HEK293 (cell line): ENCODE measurements around the gene FHL2.

Experiments used
- CTCF ChIA-PET: fragments of 350-600 bp; formaldehyde crosslinking; extraction: SDS; loops from one replicate; lab custom pipeline; 2021; ENCODE audit warnings: antibody characterized with exemption; lab: Yijun Ruan, JAX
- POLR2A ChIA-PET: fragments of 300-600 bp; formaldehyde crosslinking; extraction: SDS; loops from one replicate; lab custom pipeline; 2020; ENCODE audit warnings: antibody characterized with exemption, inconsistent platforms; lab: Yijun Ruan, JAX
- H3K27ac ChIP-seq: fragments of 200-500 bp; sonication (Bioruptor generic); 2 replicates; pipeline ENCODE4 v1.5.1; 2014; ENCODE audit warnings: low read depth, low read length, control low read depth, inconsistent platforms; ENCODE audit errors: extremely low read depth
- H3K36me3 ChIP-seq, 2 experiments: fragments of 200-500 bp in 1 of 2; sonication (Bioruptor generic) in 1 of 2; 1 replicate in 1 of 2; 2 replicates in 1 of 2; pipeline ENCODE4 v1.5.1; 2014 to 2017; ENCODE audit warnings: inconsistent platforms in 2 of 2, low read length in 2 of 2; ENCODE audit not compliant: control insufficient read depth in 2 of 2, insufficient read depth in 1 of 2
- H3K4me1 ChIP-seq: fragments of 200-500 bp; sonication (Bioruptor generic); 2 replicates; pipeline ENCODE4 v1.5.1; 2014; ENCODE audit warnings: mild to moderate bottlenecking, low read length, inconsistent platforms; ENCODE audit not compliant: control insufficient read depth, insufficient read depth
- H3K4me3 ChIP-seq: 2 replicates; pipeline ENCODE4 v1.5.1; 2011; ENCODE audit warnings: low read depth, mild to moderate bottlenecking, control low read depth, low read length, moderate library complexity
- H3K9me3 ChIP-seq: fragments of 200-500 bp; sonication (Bioruptor generic); 2 replicates; pipeline ENCODE4 v1.5.1; 2014; ENCODE audit warnings: low read depth, low read length, inconsistent platforms; ENCODE audit not compliant: control insufficient read depth, insufficient read depth
- HOXD13 ChIP-seq: sonication (generic); formaldehyde crosslinking; IDR thresholded peaks from 2 replicates; pipeline ENCODE4 v1.8.0; 2022; ENCODE audit warnings: missing genetic modification reagents, borderline replicate concordance
- ZBTB48 ChIP-seq: fragments of 450-650 bp; formaldehyde crosslinking; IDR thresholded peaks from 2 replicates; pipeline ENCODE4 v1.5.1; 2016; ENCODE audit warnings: missing biosample characterization, missing genetic modification characterization
- ZNF138 ChIP-seq: fragments of 450-650 bp; formaldehyde crosslinking; IDR thresholded peaks from 2 replicates; pipeline ENCODE4 v1.5.1; 2016; ENCODE audit warnings: missing biosample characterization, missing genetic modification characterization, borderline replicate concordance
- ZNF155 ChIP-seq: fragments of 450-650 bp; formaldehyde crosslinking; IDR thresholded peaks from 2 replicates; pipeline ENCODE4 v1.5.1; 2016; ENCODE audit warnings: missing biosample characterization, missing genetic modification characterization
- ZNF169 ChIP-seq: fragments of 450-650 bp; formaldehyde crosslinking; IDR thresholded peaks from 2 replicates; pipeline ENCODE4 v1.5.1; 2016; ENCODE audit warnings: missing biosample characterization, missing genetic modification characterization
- ZNF2 ChIP-seq: fragments of 450-650 bp; formaldehyde crosslinking; IDR thresholded peaks from 2 replicates; pipeline ENCODE4 v1.5.1; 2016; ENCODE audit warnings: missing biosample characterization, missing genetic modification characterization
- ZNF221 ChIP-seq: fragments of 450-650 bp; formaldehyde crosslinking; IDR thresholded peaks from 2 replicates; pipeline ENCODE4 v1.5.1; 2017; ENCODE audit warnings: missing biosample characterization, missing genetic modification characterization, borderline replicate concordance
- ZNF239 ChIP-seq: fragments of 450-650 bp; formaldehyde crosslinking; IDR thresholded peaks from 2 replicates; pipeline ENCODE4 v1.5.1; 2016; ENCODE audit warnings: missing biosample characterization, missing genetic modification characterization
- ZNF266 ChIP-seq: fragments of 450-650 bp; formaldehyde crosslinking; IDR thresholded peaks from 2 replicates; pipeline ENCODE4 v1.5.1; 2016; ENCODE audit warnings: missing biosample characterization, missing genetic modification characterization, low read depth
- ZNF274 ChIP-seq, 2 experiments: fragments of 200-500 bp in 1 of 2; fragments of 450-650 bp in 1 of 2; sonication (Bioruptor generic) in 1 of 2; formaldehyde crosslinking in 1 of 2; IDR thresholded peaks; 2 replicates each; pipeline versions ENCODE4 v1.5.1 to v1.6.1; 2014 to 2016; ENCODE audit warnings: borderline replicate concordance in 1 of 2, inconsistent platforms in 1 of 2, low read length in 1 of 2, missing biosample characterization in 1 of 2, missing genetic modification characterization in 1 of 2
- ZNF571 ChIP-seq: fragments of 450-650 bp; formaldehyde crosslinking; IDR thresholded peaks from 2 replicates; pipeline ENCODE4 v1.5.0; 2017; ENCODE audit warnings: missing biosample characterization, missing genetic modification characterization
- ZNF621 ChIP-seq: fragments of 450-650 bp; formaldehyde crosslinking; IDR thresholded peaks from 2 replicates; pipeline ENCODE4 v1.5.1; 2017; ENCODE audit warnings: missing biosample characterization, missing genetic modification characterization
- ZNF654 ChIP-seq: fragments of 450-650 bp; formaldehyde crosslinking; IDR thresholded peaks from 2 replicates; pipeline ENCODE4 v1.5.1; 2016; ENCODE audit warnings: low read depth, missing biosample characterization, missing genetic modification characterization
- ZNF660 ChIP-seq: fragments of 450-650 bp; IDR thresholded peaks from 2 replicates; pipeline ENCODE4 v1.5.1; 2018; ENCODE audit warnings: missing biosample characterization, mild to moderate bottlenecking, missing genetic modification characterization
- ZNF677 ChIP-seq: fragments of 450-650 bp; IDR thresholded peaks from 2 replicates; pipeline ENCODE4 v1.5.0; 2018; ENCODE audit warnings: missing biosample characterization, mild to moderate bottlenecking, missing genetic modification characterization, moderate library complexity
- TF ChIP-seq, protein P1 (sequence below): fragments of 450-650 bp; formaldehyde crosslinking; IDR thresholded peaks from 2 replicates; pipeline ENCODE4 v1.5.1; 2016; ENCODE audit warnings: missing biosample characterization, missing genetic modification characterization, borderline replicate concordance
- TF ChIP-seq, protein P2 (sequence below): fragments of 450-650 bp; formaldehyde crosslinking; IDR thresholded peaks from 2 replicates; pipeline ENCODE4 v1.5.1; 2016; ENCODE audit warnings: missing biosample characterization, missing genetic modification characterization
- TF ChIP-seq, protein P3 (sequence below): fragments of 450-650 bp; formaldehyde crosslinking; IDR thresholded peaks from 2 replicates; pipeline ENCODE4 v1.5.1; 2017; ENCODE audit warnings: missing biosample characterization, mild to moderate bottlenecking, missing genetic modification characterization, moderate library complexity
- TF ChIP-seq, protein P4 (sequence below): fragments of 450-650 bp; formaldehyde crosslinking; IDR thresholded peaks from 2 replicates; pipeline ENCODE4 v1.5.1; 2017; ENCODE audit warnings: missing biosample characterization, missing genetic modification characterization
- TF ChIP-seq, protein P5 (sequence below): fragments of 450-650 bp; formaldehyde crosslinking; IDR thresholded peaks from 2 replicates; pipeline ENCODE4 v1.5.1; 2016; ENCODE audit warnings: missing biosample characterization, missing genetic modification characterization

Gene FHL2

DNA sequence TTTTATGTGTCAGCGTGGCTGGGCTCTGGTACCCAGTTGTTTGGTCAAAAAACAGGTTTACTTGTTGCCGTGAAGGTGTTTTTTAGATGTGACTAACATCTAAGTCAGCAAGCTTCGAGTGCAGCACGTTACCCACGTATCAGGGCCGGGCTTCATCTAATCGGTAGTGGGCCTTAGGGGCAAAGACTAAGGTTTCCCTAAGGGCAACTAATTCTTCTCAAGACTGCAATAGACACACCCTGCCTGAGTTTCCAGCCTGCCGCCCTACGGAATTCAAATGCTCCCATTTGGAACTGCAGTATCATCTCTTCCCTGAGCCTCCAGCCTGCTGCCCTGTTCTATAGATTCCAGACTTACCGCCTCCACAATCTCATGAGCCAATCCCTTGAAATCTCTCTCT lies 27.7 kb downstream of the FHL2 start:
- CTCF ChIA-PET, result interaction anchor here (0.7 to 0.9 kb wide), 3 partner anchors 31 to 148 kb away, joined by 3 to 4 read pairs (median 3); no protein-coding TSS in a partner anchor
- H3K36me3 ChIP-seq, result peaks cover 6 to 76% of the 10 kb centered on the region in 2 experiments

DNA sequence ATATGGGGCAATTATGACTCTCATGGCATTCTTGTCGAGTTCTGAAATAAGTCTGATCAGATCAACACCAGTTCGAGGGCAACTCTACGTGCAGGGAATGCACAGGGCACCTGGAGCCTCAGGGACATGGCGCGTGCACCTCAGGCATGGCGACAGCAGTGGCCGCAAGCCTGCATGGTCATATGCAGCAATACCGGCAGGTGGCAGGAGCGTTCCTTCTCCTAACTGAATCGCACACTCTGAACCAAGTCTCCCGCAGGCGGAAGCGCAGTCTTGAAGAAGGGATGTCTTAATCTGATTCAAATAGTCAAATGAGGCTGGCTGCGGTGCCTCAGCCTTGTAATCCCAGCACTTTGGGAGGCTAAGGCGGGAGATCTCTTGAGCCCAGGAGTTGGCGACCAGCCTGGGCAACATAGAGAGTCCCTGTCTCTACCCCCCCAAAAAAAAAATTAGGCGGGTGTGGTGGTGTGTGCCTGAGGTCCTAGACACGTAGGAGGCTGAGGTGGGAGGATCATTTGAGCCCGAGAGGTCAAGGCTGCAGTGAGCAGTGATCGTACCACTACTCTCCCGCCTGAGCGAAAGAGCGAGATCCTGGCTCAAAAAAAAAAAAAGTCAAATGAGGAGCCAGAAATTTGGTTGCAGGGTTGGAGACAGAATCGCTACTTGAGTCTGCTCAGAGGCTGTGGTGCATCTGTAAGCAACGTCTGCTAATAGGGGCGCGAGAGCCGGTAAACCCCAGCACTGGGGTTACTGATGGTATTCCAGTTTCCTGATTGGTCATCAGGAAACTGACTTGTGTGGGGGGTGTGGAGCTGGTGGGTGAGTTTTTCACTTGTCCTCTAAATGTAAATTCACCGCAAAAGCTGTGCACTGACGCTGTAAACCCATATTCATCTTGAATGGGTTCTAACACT lies 28.8 kb downstream of the FHL2 start:
- CTCF ChIA-PET, result interaction anchor here (0.6 to 1.8 kb wide), 18 partner anchors 16 to 177 kb away, joined by 3 to 39 read pairs (median 4); no protein-coding TSS in a partner anchor
- H3K9me3 ChIP-seq, result no peaks in the 10 kb centered on the region
- H3K36me3 ChIP-seq, result peaks cover 11 to 72% of the 10 kb centered on the region in 2 experiments; a peak in 2 of 3 replicates
- H3K4me1 ChIP-seq, result no peaks in the 10 kb centered on the region
- POLR2A ChIA-PET, result no interaction called here
- H3K4me3 ChIP-seq, result no peak overlapping the region
- H3K27ac ChIP-seq, result no peak overlapping the region
- peak; percentile 75 for TF ChIP-seq ZNF654 (tag by site-specific recombination)
- no peak for TF ChIP-seq ZBTB48 (tag by site-specific recombination)
- TF ChIP-seq ZNF2, result peak; percentile 91
- TF ChIP-seq, protein P1, sequence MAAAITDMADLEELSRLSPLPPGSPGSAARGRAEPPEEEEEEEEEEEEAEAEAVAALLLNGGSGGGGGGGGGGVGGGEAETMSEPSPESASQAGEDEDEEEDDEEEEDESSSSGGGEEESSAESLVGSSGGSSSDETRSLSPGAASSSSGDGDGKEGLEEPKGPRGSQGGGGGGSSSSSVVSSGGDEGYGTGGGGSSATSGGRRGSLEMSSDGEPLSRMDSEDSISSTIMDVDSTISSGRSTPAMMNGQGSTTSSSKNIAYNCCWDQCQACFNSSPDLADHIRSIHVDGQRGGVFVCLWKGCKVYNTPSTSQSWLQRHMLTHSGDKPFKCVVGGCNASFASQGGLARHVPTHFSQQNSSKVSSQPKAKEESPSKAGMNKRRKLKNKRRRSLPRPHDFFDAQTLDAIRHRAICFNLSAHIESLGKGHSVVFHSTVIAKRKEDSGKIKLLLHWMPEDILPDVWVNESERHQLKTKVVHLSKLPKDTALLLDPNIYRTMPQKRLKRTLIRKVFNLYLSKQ (tag by site-specific recombination), result no peak
- TF ChIP-seq ZNF169 (tag by site-specific recombination), result no peak
- no peak for TF ChIP-seq ZNF155 (tag by site-specific recombination)
- no peak for TF ChIP-seq ZNF239 (tag by site-specific recombination)
- TF ChIP-seq, protein P2, sequence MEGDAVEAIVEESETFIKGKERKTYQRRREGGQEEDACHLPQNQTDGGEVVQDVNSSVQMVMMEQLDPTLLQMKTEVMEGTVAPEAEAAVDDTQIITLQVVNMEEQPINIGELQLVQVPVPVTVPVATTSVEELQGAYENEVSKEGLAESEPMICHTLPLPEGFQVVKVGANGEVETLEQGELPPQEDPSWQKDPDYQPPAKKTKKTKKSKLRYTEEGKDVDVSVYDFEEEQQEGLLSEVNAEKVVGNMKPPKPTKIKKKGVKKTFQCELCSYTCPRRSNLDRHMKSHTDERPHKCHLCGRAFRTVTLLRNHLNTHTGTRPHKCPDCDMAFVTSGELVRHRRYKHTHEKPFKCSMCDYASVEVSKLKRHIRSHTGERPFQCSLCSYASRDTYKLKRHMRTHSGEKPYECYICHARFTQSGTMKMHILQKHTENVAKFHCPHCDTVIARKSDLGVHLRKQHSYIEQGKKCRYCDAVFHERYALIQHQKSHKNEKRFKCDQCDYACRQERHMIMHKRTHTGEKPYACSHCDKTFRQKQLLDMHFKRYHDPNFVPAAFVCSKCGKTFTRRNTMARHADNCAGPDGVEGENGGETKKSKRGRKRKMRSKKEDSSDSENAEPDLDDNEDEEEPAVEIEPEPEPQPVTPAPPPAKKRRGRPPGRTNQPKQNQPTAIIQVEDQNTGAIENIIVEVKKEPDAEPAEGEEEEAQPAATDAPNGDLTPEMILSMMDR, result peak; percentile 88
- no peak for TF ChIP-seq ZNF266 (tag by site-specific recombination)
- TF ChIP-seq, protein P3, sequence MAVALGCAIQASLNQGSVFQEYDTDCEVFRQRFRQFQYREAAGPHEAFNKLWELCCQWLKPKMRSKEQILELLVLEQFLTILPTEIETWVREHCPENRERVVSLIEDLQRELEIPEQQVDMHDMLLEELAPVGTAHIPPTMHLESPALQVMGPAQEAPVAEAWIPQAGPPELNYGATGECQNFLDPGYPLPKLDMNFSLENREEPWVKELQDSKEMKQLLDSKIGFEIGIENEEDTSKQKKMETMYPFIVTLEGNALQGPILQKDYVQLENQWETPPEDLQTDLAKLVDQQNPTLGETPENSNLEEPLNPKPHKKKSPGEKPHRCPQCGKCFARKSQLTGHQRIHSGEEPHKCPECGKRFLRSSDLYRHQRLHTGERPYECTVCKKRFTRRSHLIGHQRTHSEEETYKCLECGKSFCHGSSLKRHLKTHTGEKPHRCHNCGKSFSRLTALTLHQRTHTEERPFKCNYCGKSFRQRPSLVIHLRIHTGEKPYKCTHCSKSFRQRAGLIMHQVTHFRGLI (tag by site-specific recombination), result no peak
- TF ChIP-seq ZNF677 (tag by site-specific recombination), result no peak
- TF ChIP-seq HOXD13 (CRISPR knock-in tag), result no peak
- TF ChIP-seq ZNF571 (tag by site-specific recombination), result no peak
- no peak for TF ChIP-seq ZNF221
- TF ChIP-seq, protein P4, sequence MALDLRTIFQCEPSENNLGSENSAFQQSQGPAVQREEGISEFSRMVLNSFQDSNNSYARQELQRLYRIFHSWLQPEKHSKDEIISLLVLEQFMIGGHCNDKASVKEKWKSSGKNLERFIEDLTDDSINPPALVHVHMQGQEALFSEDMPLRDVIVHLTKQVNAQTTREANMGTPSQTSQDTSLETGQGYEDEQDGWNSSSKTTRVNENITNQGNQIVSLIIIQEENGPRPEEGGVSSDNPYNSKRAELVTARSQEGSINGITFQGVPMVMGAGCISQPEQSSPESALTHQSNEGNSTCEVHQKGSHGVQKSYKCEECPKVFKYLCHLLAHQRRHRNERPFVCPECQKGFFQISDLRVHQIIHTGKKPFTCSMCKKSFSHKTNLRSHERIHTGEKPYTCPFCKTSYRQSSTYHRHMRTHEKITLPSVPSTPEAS (tag by site-specific recombination), result 0 out of 2 replicates have a peak, but pooled peaks have one; percentile 34

More for the DNA sequence above, 27.7 kb downstream of the FHL2 start:
- H3K9me3 ChIP-seq, result no peaks in the 10 kb centered on the region
- TF ChIP-seq ZNF621 (tag by site-specific recombination), result no peak
- TF ChIP-seq, protein P4 (tag by site-specific recombination), result no peak
- no peak for TF ChIP-seq ZNF138 (tag by site-specific recombination)
- TF ChIP-seq ZNF274 (IDR thresholded peaks at IDR 0.05; ENCODE audit: low read length), result no peak
- TF ChIP-seq ZNF274 (tag by site-specific recombination; IDR thresholded peaks at IDR 0.05; ENCODE audit: borderline replicate concordance), result no peak
- TF ChIP-seq, protein P5, sequence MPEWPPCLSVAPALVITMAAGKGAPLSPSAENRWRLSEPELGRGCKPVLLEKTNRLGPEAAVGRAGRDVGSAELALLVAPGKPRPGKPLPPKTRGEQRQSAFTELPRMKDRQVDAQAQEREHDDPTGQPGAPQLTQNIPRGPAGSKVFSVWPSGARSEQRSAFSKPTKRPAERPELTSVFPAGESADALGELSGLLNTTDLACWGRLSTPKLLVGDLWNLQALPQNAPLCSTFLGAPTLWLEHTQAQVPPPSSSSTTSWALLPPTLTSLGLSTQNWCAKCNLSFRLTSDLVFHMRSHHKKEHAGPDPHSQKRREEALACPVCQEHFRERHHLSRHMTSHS (tag by site-specific recombination), result no peak
- no peak for TF ChIP-seq ZNF660 (tag by site-specific recombination)
- POLR2A ChIA-PET, result no interaction called here
- H3K4me3 ChIP-seq, result no peak overlapping the region
- no peak overlapping the region for H3K27ac ChIP-seq
- no peaks in the 10 kb centered on the region for H3K4me1 ChIP-seq
